Stimulated activated CD4-positive, alpha-beta T cell treated with anti-CD3 and anti-CD28 coated beads, Interleukin-15, amount 100 ng/mL, for 48 hours (primary cell): ENCODE data around the gene TSEN34.
"Not testable (repeated sequence)": the region's sequence is repeated elsewhere in the genome, so short reads cannot be mapped to it uniquely, and the experiment has no call there.

ENCODE experiments used
- DNase-seq, 2 donors: peaks; one replicate each; pipeline ENCODE4 v3.0.0-alpha.2; 2020; ENCODE audit warnings: low read depth in 2 of 2

Gene TSEN34

GRCh38 chr19:54188215-54188871, 2.8 kb upstream of the TSEN34 start:
- DNase-seq = peak in 1 of 2 donors; percentile 57

DNA sequence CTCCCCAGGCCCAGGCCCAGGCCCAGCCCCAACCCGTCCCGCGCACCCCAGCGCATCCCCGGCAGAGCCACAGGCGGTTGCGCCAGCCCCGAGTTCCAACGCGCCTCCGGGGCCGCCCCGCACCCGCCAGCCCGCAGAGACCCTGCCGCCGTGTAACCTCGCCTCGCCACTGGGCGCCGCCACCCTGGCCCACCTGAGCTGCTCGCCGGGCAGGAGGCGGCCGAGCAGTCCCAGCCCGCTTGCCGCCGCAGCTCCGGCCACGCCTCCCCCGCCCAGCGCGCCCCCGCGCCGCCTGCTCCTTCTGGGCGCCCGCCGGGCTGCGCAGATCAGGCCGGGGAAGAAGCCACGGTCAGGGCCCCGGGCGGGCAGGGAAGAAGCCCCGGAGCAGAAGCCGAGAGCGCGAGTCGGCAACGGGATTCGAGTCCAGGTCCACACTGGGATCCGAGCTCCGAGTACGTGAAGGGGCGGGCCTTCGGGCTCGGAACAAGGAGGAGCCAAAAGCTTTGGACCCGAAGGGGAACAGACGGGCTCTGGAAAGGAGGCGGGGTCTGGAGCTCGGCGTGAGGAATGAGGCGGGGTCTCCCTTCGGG, 1.9 kb upstream of the TSEN34 start, which contains the start of gene MBOAT7:
MBOAT7 (minus strand) TSS at position 436 of the 590 bp plus-strand sequence. CDS start 1,072 bp downstream, outside the sequence.
- DNase-seq = no peak

DNA sequence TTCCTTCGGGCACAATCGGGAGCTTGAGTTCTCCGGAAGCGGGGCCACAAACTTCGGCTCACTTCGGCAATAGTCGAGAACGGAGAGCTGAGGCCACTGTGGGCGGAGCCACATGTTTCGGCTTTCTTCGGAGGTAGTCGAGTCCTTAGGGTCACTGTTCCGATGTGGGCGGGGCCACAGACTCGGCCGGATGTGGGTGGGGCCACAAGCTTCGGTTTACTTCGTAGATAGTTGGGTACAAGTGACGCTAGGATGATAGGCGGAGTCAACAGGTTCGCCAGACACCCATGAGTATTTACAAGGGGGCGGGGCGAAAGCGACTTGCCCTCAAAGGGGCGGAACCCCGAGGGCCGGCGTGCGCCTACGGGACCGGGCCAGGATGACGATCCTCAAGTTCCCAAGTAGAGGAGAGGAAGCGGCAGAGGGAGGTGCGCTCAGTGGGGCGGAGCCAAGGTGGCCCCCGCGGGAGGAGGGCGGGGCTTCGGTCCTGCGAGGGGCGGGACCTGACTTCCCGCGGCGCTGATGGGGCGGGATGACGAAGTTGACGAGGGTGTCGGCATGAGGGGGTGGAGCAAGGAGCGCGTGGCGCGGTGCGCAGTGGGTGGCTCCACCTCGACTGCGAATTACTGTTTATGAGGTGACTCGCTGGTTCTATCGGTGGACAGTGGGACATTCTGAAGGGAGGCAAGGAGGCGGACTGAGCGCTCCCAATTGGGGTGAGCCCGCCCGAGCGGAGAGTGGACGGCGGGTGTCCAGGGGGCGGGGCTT, 1.2 kb upstream of the TSEN34 start:
- peak; percentile 100 for DNase-seq

GRCh38 chr19:54190503-54191010, 551 bp upstream of the TSEN34 start:
- peak; percentile 100 for DNase-seq

DNA sequence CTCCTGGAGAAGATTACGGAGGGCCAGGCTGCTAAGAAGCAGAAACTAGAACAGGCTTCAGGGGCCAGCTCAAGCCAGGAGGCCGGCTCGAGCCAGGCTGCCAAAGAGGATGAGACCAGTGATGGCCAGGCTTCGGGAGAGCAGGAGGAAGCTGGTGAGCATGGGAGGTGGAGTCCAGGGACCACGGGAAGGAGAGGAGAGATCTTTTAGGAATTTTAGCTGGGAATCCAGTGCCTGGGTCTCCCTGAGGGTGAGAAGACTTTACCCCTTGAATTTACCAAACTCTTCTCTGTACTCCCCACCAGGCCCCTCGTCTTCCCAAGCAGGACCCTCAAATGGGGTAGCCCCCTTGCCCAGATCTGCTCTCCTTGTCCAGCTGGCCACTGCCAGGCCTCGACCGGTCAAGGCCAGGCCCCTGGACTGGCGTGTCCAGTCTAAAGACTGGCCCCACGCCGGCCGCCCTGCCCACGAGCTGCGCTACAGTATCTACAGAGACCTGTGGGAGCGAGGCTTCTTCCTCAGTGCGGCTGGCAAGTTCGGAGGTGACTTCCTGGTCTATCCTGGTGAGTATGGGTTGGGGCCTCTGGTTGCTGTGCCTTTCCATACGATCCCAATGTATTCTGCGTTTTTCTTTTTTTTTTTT, 824 bp downstream of the TSEN34 start:
- DNase-seq = no peak

- no peak for DNase-seq
Observed at GRCh38 chr19:54193011-54193410, 1.9 kb downstream of the TSEN34 start.

DNA sequence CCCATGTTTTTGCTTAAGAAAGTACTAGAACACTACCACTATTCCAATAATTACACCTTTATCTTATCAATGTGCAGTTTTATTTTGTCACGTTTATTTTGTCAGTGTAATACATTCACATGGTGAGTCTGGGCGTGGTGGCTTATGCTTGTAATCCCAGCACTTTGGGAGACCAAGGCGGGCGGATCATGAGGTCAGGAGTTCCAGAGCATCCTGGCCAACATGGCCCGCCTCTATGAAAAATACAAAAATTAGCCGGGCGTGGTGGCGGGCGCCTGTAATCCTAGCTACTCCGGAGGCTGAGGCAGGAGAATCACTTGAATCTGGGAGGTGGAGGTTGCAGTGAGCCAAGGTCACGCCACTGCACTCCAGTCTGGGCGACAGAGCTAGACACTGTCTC, 3.4 kb downstream of the TSEN34 start:
- DNase-seq = not testable (repeated sequence)

GRCh38 chr19:54196536-54196935, 5.4 kb downstream of the TSEN34 start:
- DNase-seq = no peak

GRCh38 chr19:54197121-54197520, 6.0 kb downstream of the TSEN34 start:
- DNase-seq = no peak

- DNase-seq = no peak
Observed at GRCh38 chr19:54199401-54199800, 8.3 kb downstream of the TSEN34 start.

DNA sequence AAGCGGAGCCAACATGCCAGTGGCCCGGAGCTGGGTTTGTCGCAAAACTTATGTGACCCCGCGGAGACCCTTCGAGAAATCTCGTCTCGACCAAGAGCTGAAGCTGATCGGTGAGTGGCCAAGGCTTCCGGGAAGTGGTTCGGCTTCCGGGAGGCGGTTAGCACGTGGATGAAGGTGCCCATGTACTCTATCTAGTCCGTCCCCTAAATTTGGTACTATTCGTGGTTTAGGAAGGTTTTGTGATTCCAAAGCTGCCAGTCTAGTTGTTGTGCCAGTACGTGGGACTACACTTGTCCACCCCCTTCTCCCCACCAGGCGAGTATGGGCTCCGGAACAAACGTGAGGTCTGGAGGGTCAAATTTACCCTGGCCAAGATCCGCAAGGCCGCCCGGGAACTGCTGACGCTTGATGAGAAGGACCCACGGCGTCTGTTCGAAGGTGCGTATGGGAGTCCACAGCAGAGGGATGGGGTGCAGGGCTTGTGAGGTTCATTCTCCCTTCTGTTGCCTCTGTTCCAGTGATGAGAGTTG, 10.1 kb downstream of the TSEN34 start:
- no peak for DNase-seq

DNA sequence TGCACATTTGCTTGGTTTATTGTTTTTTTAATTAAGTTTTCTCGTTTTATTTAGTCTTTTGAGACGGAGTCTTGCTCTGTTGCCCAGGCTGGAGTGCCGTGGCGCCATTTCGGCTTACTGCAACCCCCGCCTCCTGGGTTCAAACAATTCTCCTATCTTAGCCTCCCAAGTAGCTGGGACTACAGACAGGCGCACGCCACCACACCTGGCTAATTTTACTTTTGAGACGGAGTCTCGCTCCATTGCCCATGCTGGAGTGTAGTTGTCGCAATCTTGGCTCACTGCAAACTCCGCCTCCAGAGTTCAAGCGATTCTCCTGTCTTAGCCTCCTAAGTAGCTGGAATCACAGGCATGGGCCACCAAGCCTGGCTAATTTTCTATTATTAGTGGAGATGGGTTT, 10.9 kb downstream of the TSEN34 start:
- DNase-seq = no peak

GRCh38 chr19:54203151-54203611, 12.1 kb downstream of the TSEN34 start:
- no peak for DNase-seq

DNA sequence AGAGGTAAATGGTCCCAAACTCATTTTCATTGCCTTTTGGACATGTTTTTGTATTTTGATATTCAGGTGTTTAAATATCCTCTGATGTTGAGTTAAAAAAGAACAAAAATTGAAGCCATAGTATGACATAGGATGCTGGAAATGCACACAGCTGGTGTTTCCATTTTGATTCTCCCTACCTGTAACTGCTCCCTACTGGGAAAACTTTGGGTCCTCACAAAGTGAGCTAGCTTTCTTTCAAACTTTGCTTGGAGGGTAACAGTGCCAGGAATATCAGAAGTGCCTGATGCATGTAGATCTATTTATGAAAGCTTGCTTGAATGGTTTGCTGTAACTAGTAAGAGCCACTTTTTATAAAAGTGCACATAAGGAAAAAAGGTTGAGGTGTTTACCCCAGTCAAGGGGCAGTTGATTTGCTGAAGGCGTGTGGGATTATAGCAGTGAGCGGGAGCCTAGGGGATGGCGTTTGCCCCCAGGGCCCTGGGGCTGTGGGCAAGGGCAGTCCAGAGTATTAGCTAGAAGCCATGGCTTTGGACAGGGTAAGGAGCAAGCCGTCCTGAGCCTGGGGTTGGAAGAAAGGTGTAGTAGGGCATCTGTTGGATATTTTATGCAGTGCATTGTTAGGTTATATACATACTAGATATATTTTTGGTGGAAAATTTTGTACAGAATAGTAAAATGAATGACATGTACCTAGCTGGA, 13.8 kb downstream of the TSEN34 start:
- DNase-seq = no peak

- DNase-seq = no peak
Observed at GRCh38 chr19:54206030-54206830, 15.1 kb downstream of the TSEN34 start.

DNA sequence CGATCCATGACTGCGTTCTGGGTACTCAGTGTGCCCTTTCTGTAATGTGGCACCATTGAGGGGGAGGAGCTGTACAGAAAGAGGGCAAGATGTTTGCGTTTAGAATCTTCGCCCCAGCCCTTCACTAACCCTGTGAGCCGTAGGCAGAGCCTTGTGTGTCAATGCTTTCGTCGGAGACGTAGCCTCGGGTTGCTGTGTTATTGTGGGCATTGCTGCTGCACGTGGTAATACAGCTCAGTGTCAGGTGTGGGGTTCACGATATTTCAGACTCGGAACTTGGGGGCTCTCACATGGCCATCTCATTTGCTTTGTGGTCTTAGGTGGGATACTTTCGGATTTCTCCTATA, 15.7 kb downstream of the TSEN34 start:
- DNase-seq = no peak

GRCh38 chr19:54207193-54207592, 16.1 kb downstream of the TSEN34 start:
- DNase-seq = not testable (repeated sequence)

DNA sequence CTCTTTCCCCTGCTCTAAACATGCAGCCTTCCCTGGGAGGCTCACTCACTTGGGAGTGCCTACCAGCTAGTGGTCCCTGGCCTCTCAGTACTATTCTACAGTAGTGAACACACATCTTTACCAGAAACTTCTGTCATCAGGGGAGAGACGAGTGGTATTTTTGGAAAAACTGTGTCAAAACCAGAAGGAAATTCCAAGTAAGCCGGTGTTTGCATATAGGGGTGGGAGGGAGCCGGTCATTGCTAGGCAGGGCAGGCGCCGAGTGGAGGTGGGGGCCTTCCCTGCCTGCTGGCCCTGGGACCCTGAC, 16.5 kb downstream of the TSEN34 start:
- DNase-seq = no peak

GRCh38 chr19:54207983-54208783, 17.1 kb downstream of the TSEN34 start:
- peak; percentile 41 to 58 for DNase-seq

- no peak for DNase-seq
Observed at GRCh38 chr19:54208784-54209057, 17.6 kb downstream of the TSEN34 start.
